Lower leg skin (tissue), 4 donors: ENCODE data around the gene ZMYM2. TPM values are rescaled to one million over a fixed set of nuclear protein-coding genes. Genes with fewer than 3 reads are reported as not detected.

Experiments used
- DNase-seq, 2 donors: peaks; one replicate each; pipeline ENCODE4 v3.0.0-alpha.2; 2019; ENCODE audit warnings: low spot score in 2 of 2
- H3K4me3 ChIP-seq: fragments of 200-600 bp; sonication (generic); 2 replicates; pipeline ENCODE4 v1.5.1; 2017; ENCODE audit warnings: mild to moderate bottlenecking, low read depth; ENCODE audit not compliant: poor library complexity, severe bottlenecking
- CTCF ChIP-seq, 3 donors: fragments of 450-650 bp; IDR thresholded peaks; one replicate each; pipeline ENCODE4 v1.5.1; 2016; ENCODE audit warnings: antibody characterized with exemption in 3 of 3, mild to moderate bottlenecking in 3 of 3, moderate library complexity in 2 of 3
- POLR2A ChIP-seq, 2 donors: fragments of 450-650 bp; IDR thresholded peaks; one replicate each; pipeline ENCODE4 v1.6.1; 2016 to 2017; ENCODE audit warnings: antibody characterized with exemption in 2 of 2, mild to moderate bottlenecking in 1 of 2, moderate library complexity in 1 of 2
- WGBS, 2 donors: methylation state at CpG; one replicate each; pipeline ENCODE4 v1.1.5; 2018; 5-methylcytosine and 5-hydroxymethylcytosine counted together
- intact Hi-C: fragments of 100-400 bp; cut with DNase I; formaldehyde crosslinking; loops from one replicate; pipeline ENCODE4 v1.15.0; 2023; ENCODE audit warnings: low total_unique reads
- total RNA-seq, 4 donors: library from RNA; depleted of rRNA; stranded (reverse); fragments of >200 nt; gene quantifications; one replicate each; pipeline ENCODE4 v1.1.0, GENCODE V29; 2016

ZMYM2 gene
- total RNA-seq, 4 donors from 2014 or later = 37.5 to 58.2 (median 49.5) TPM

GRCh38 chr13:20080377-20081164 is 122.0 kb downstream of the ZMYM2 start:
- no peak overlapping the region for H3K4me3 ChIP-seq
- intact Hi-C loops = no loop called here
- no peak for DNase-seq
- TF ChIP-seq CTCF (IDR thresholded peaks at IDR 0.05) (no peak), POLR2A (IDR thresholded peaks at IDR 0.05) (no peak)
- 96 to 97% methylated on average over 7 of the region's 7 CpGs for WGBS, 2 donors

GRCh38 chr13:20090349-20090748 is 131.8 kb downstream of the ZMYM2 start:
- H3K4me3 ChIP-seq = no peak overlapping the region
- DNase-seq = no peak
- TF ChIP-seq CTCF (IDR thresholded peaks at IDR 0.05) = no peak
- no peak for TF ChIP-seq POLR2A (IDR thresholded peaks at IDR 0.05)
- WGBS, 2 donors = 36 to 48% methylated on average over 1 of the region's 1 CpG
- intact Hi-C loops = no loop called here

GRCh38 chr13:20093951-20094350 is 135.4 kb downstream of the ZMYM2 start:
- no peak overlapping the region for H3K4me3 ChIP-seq
- intact Hi-C loops = no loop called here
- 46 to 55% methylated on average over 6 of the region's 6 CpGs for WGBS, 2 donors
- TF ChIP-seq POLR2A (IDR thresholded peaks at IDR 0.05) = no peak
- no peak for TF ChIP-seq CTCF (IDR thresholded peaks at IDR 0.05)
- no peak for DNase-seq

GRCh38 chr13:20099319-20099718 is 140.8 kb downstream of the ZMYM2 start:
- H3K4me3 ChIP-seq = no peak overlapping the region
- intact Hi-C loops = no loop called here
- TF ChIP-seq POLR2A (IDR thresholded peaks at IDR 0.05) (no peak), CTCF (IDR thresholded peaks at IDR 0.05) (no peak)
- no peak for DNase-seq
- 70 to 77% methylated on average over 9 of the region's 9 CpGs for WGBS, 2 donors

- H3K4me3 ChIP-seq = no peak overlapping the region
- WGBS, 2 donors = 54 to 64% methylated on average over 8 of the region's 8 CpGs
- intact Hi-C loops = loop anchor here (5.0 kb wide), 1 partner anchor 834 kb away; no protein-coding TSS in a partner anchor
- DNase-seq = no peak
- TF ChIP-seq CTCF (IDR thresholded peaks at IDR 0.05) (no peak), POLR2A (IDR thresholded peaks at IDR 0.05) (no peak)
These were observed 143.2 kb downstream of the ZMYM2 start for GRCh38 chr13:20101467-20102316.
